Measurements from ENCODE around the gene KSR1. TPM values are rescaled to one million over a fixed set of nuclear protein-coding genes. Genes with fewer than 3 reads are reported as not detected.
A peak's percentile ranks its signal among the peaks of the same experiment; 100 is the strongest.
"Not testable (repeated sequence)": the region's sequence is repeated elsewhere in the genome, so short reads cannot be mapped to it uniquely, and the experiment has no call there.

Gene KSR1
- 10 to 100 TPM; 15.5 to 23.8 TPM for total RNA-seq
- long read RNA-seq, partial matches to known transcripts = 0 of 1 reads
- long read RNA-seq, other reads (novel, unspliced or antisense) = 1 of 1 reads

GRCh38 chr17:27455914-27456680 is at the start of gene KSR1:
Gene KSR1, plus strand, starts transcription at chr17:27456448. Its CDS starts 196 bp downstream, at chr17:27456644.
- DNase-seq = peak; percentile 88
- intact Hi-C loops (cut with DNase I) = loop anchor here (5.0 kb wide), 1 partner anchor 141 kb away; no protein-coding TSS in a partner anchor
- ATAC-seq = peak; percentile 96 to 97

- intact Hi-C loops (cut with DNase I) = no loop called here
- DNase-seq = no peak
- ATAC-seq = peak in 1 of 2 donors; percentile 82
Measured at GRCh38 chr17:27407916-27408864, 48.1 kb upstream of the KSR1 start.

GRCh38 chr17:27408891-27409290 is 47.4 kb upstream of the KSR1 start:
- intact Hi-C loops (cut with DNase I) = no loop called here
- no peak for DNase-seq
- peak in 1 of 2 donors; percentile 65 for ATAC-seq

- intact Hi-C loops (cut with DNase I); DNase-seq; ATAC-seq: not testable (repeated sequence)
Measured at GRCh38 chr17:27412158-27412557, 44.1 kb upstream of the KSR1 start.

- ATAC-seq (no peak), DNase-seq (no peak)
- intact Hi-C loops (cut with DNase I) = no loop called here
Measured at GRCh38 chr17:27413315-27413714, 42.9 kb upstream of the KSR1 start.

- ATAC-seq (peak in 1 of 2 donors; percentile 28), DNase-seq (no peak)
- intact Hi-C loops (cut with DNase I) = no loop called here
Measured at GRCh38 chr17:27413792-27414191, 42.5 kb upstream of the KSR1 start.

GRCh38 chr17:27414271-27414670 is 42.0 kb upstream of the KSR1 start:
- no peak for DNase-seq
- intact Hi-C loops (cut with DNase I) = no loop called here
- ATAC-seq = no peak

GRCh38 chr17:27414694-27415093 is 41.6 kb upstream of the KSR1 start:
- intact Hi-C loops (cut with DNase I) = no loop called here
- DNase-seq = no peak
- ATAC-seq = no peak

GRCh38 chr17:27415120-27415795 is 41.0 kb upstream of the KSR1 start:
- no peak for ATAC-seq
- intact Hi-C loops (cut with DNase I) = no loop called here
- DNase-seq = no peak

GRCh38 chr17:27417596-27418365 is 38.5 kb upstream of the KSR1 start:
- DNase-seq = no peak
- no peak for ATAC-seq
- intact Hi-C loops (cut with DNase I) = no loop called here

- ATAC-seq = no peak
- no peak for DNase-seq
- intact Hi-C loops (cut with DNase I) = no loop called here
Measured at GRCh38 chr17:27418366-27418615, 38.0 kb upstream of the KSR1 start.

GRCh38 chr17:27419156-27419555 is 37.1 kb upstream of the KSR1 start:
- ATAC-seq (no peak), DNase-seq (no peak)
- intact Hi-C loops (cut with DNase I) = no loop called here

- no peak for DNase-seq
- intact Hi-C loops (cut with DNase I) = no loop called here
- no peak for ATAC-seq
Measured at GRCh38 chr17:27420211-27420950, 35.9 kb upstream of the KSR1 start.

GRCh38 chr17:27421111-27421510 is 35.1 kb upstream of the KSR1 start:
- intact Hi-C loops (cut with DNase I) = no loop called here
- no peak for ATAC-seq
- no peak for DNase-seq

GRCh38 chr17:27421626-27422025 is 34.6 kb upstream of the KSR1 start:
- DNase-seq; ATAC-seq; intact Hi-C loops (cut with DNase I): not testable (repeated sequence)

GRCh38 chr17:27422601-27423000 is 33.6 kb upstream of the KSR1 start:
- no peak for ATAC-seq
- no peak for DNase-seq
- intact Hi-C loops (cut with DNase I) = no loop called here

GRCh38 chr17:27423651-27424050 is 32.6 kb upstream of the KSR1 start:
- intact Hi-C loops (cut with DNase I) = no loop called here

GRCh38 chr17:27424516-27424915 is 31.7 kb upstream of the KSR1 start:
- no peak for DNase-seq
- intact Hi-C loops (cut with DNase I) = no loop called here
- no peak for ATAC-seq

More at GRCh38 chr17:27423651-27424050, 32.6 kb upstream of the KSR1 start:
- DNase-seq (no peak), ATAC-seq (no peak)

Data from left cardiac atrium (tissue), 4 donors.